Choroid plexus epithelial cell (primary cell): ENCODE data around the gene MOB3B.

Experiments used
- DNase-seq: peaks from one replicate; pipeline ENCODE4 v3.0.0-alpha.2; 2010; ENCODE audit warnings: low read depth
- H3K4me3 ChIP-seq: 2 replicates; pipeline ENCODE4 v1.5.1; 2011; ENCODE audit warnings: low read depth, mild to moderate bottlenecking, control low read depth, low read length, moderate library complexity
- CTCF ChIP-seq: conservative IDR thresholded peaks from 2 replicates; pipeline ENCODE4 v1.5.1; 2011; ENCODE audit warnings: low read depth, mild to moderate bottlenecking, control low read depth, inconsistent platforms, low read length, moderate library complexity

Gene MOB3B

DNA sequence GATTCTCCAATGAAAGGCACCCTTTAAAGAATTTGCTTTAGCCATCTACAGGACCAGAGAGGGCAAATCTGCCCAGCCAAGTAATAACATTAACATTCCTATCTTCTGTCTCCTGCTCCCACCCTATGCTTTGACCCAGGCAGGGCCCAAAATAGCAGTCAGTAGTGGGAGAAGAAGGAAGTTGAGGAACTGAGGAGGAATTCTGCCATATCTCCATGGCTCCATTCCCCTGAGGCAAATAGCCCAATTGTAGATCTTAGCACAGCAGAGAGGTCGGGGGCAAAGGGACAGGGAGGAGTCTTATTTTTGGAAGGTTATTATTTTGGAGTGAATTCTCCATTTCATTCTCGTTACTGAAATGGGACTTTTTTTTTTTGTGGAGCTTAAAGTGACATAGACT, 116.7 kb downstream of the MOB3B start:
- TF ChIP-seq CTCF = no peak
- no peak overlapping the region for H3K4me3 ChIP-seq
- no peak for DNase-seq

- no peak for TF ChIP-seq CTCF
Measured at GRCh38 chr9:27412081-27412480, 117.5 kb downstream of the MOB3B start.

GRCh38 chr9:27408482-27408881, 121.1 kb downstream of the MOB3B start:
- no peak overlapping the region for H3K4me3 ChIP-seq

More at GRCh38 chr9:27412081-27412480, 117.5 kb downstream of the MOB3B start:
- no peak overlapping the region for H3K4me3 ChIP-seq
- DNase-seq = no peak

GRCh38 chr9:27408001-27408400, 121.6 kb downstream of the MOB3B start:
- no peak overlapping the region for H3K4me3 ChIP-seq
- TF ChIP-seq CTCF = no peak
- peak; percentile 58 for DNase-seq

More at GRCh38 chr9:27408482-27408881, 121.1 kb downstream of the MOB3B start:
- TF ChIP-seq CTCF = no peak
- no peak for DNase-seq

- no peak for TF ChIP-seq CTCF
- no peak for DNase-seq
- no peak overlapping the region for H3K4me3 ChIP-seq
Measured at GRCh38 chr9:27407491-27407890, 122.1 kb downstream of the MOB3B start.

DNA sequence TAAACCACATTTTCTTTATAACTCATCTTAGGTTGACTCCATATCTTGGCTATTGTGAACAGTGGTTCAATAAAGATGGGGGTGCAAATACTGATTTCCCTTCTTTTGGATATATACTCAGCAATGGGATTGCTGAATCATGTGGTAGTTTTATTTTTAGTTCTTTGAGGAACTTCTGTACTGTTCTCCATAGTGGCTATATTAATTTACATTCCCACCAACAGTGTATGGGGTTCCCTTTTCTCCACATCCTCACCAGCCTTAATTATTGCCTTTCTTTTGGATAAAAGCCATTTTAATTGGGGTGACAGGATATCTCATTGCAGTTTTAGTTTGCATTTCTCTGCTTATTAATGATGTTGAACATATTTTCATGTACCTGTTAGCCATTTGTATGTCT, 125.0 kb downstream of the MOB3B start:
- no peak for DNase-seq
- no peak for TF ChIP-seq CTCF

DNA sequence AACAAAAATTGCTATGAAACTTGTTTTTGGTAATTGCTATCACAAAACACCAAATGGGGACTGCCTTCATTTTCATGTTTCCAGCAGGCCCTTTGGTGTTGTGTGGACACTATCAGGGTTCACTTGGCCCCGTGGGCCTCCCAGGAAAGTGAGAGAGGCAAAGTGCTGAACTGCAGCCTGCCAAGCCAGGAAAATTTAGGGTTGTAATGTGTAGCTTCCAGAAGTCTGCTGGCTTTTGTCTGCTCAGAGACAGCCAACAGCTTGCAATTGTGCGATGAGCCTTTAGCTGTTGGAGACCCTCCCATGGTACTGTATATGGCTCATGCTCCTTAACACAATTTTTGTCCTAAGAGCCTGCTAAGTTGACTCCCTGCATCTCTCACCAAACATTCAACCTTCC, 127.0 kb downstream of the MOB3B start:
- no peak for TF ChIP-seq CTCF
- DNase-seq = no peak
- no peak overlapping the region for H3K4me3 ChIP-seq

More for the DNA sequence above, 125.0 kb downstream of the MOB3B start:
- no peak overlapping the region for H3K4me3 ChIP-seq
